Smooth muscle cell (in vitro differentiated cells): ENCODE results near the gene MMP2. TPM values are rescaled to one million over a fixed set of nuclear protein-coding genes. Genes with fewer than 3 reads are reported as not detected.
A peak's percentile ranks its signal among the peaks of the same experiment; 100 is the strongest.

Experiments used
- DNase-seq: peaks from one replicate; lab custom pipeline; 2025; ENCODE audit not compliant: unreplicated experiment; lab: John Stamatoyannopoulos, UW
- H2AFZ ChIP-seq: fragments of 200-600 bp; sonication (generic); 2 replicates; pipeline ENCODE4 v1.6.0; 2016; ENCODE audit warnings: antibody characterized with exemption, low read depth, mild to moderate bottlenecking
- H3F3A ChIP-seq: fragments of 200-600 bp; sonication (generic); 2 replicates; pipeline ENCODE4 v1.6.0; 2017; ENCODE audit warnings: antibody characterized with exemption, low read depth
- H3K27ac ChIP-seq: fragments of 200-600 bp; sonication (generic); 2 replicates; pipeline ENCODE4 v1.5.1; 2016; ENCODE audit warnings: low read depth, mild to moderate bottlenecking
- H3K27me3 ChIP-seq: fragments of 200-600 bp; sonication (generic); 2 replicates; pipeline ENCODE4 v1.6.1; 2016; ENCODE audit warnings: low read depth, mild to moderate bottlenecking
- H3K36me3 ChIP-seq: fragments of 200-600 bp; sonication (generic); 2 replicates; pipeline ENCODE4 v1.5.1; 2016; ENCODE audit warnings: low read depth
- H3K4me1 ChIP-seq: fragments of 200-600 bp; sonication (generic); 2 replicates; pipeline ENCODE4 v1.5.1; 2016; ENCODE audit warnings: low read depth
- H3K4me2 ChIP-seq: fragments of 200-600 bp; sonication (generic); 2 replicates; pipeline ENCODE4 v1.6.0; 2016; ENCODE audit warnings: mild to moderate bottlenecking
- H3K4me3 ChIP-seq: fragments of 200-600 bp; sonication (generic); 2 replicates; pipeline ENCODE4 v1.5.1; 2016; ENCODE audit warnings: mild to moderate bottlenecking
- H3K79me2 ChIP-seq: fragments of 200-600 bp; sonication (generic); 2 replicates; pipeline ENCODE4 v1.6.0; 2016; ENCODE audit warnings: low read depth, mild to moderate bottlenecking
- H3K9ac ChIP-seq: fragments of 200-600 bp; sonication (generic); 2 replicates; pipeline ENCODE4 v1.6.0; 2016; ENCODE audit warnings: low read depth
- H3K9me3 ChIP-seq: fragments of 200-600 bp; sonication (generic); replicated peaks from 2 replicates; pipeline ENCODE4 v1.5.1; 2016; ENCODE audit warnings: low read depth
- H4K20me1 ChIP-seq: fragments of 200-600 bp; sonication (generic); 2 replicates; pipeline ENCODE4 v1.6.0; 2016; ENCODE audit warnings: low read depth
- WGBS: methylation state at CpG from one replicate; pipeline ENCODE4 v1.1.7; 2016; ENCODE audit warnings: low lambda C conversion rate; 5-methylcytosine and 5-hydroxymethylcytosine counted together
- polyA plus RNA-seq: library from polyadenylated mRNA; unstranded; fragments of >200 nt; fragmentation: Nextera tagmentation; extraction: Ambion mirVana; gene quantifications from 2 replicates; pipeline ENCODE4 v1.2.1, GENCODE V29; 2016
- total RNA-seq: library from RNA; depleted of rRNA; stranded (reverse); fragments of >200 nt; gene quantifications from 2 replicates; pipeline ENCODE4 v1.2.3, GENCODE V29; 2014
- TF ChIP-seq, protein P1 (sequence below): fragments of 200-600 bp; sonication (generic); IDR thresholded peaks from 2 replicates; pipeline ENCODE4 v1.5.1; 2017; ENCODE audit warnings: borderline replicate concordance, mild to moderate bottlenecking, antibody characterized with exemption; ENCODE audit not compliant: insufficient read depth, poor library complexity, severe bottlenecking

MMP2 gene
- total and polyA plus RNA-seq, 2 experiments from 2014 or later, result 431 to 746 TPM

DNA sequence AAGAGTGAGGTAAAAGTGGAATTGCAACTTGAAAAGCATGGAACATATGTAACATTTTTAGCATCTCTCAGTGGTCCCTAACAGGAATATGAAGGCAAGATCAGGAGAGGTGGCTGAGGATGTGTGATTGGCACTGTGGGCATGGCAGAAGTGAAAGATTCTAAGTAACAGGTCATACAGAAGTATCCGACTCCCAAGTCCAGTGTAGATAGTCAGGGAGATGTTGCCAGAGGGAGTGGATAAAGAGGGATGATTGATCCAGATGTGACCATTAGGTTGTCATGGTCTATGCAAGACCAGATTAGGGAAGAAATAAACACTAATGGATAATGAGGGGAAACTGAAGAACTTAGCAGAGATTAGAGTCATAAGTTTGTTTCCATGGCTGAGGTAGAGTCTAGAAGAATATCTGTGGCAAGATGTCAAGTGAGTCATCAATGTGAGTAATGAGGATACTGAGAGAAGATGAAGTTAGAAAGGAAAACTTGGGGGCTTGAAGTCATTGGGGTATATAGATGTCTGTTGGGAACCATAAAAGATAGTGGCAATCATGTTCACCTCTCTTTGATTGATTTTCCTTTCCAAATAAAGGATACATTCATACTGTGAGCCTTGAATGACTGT, 63.6 kb downstream of the MMP2 start:
- peak overlapping the region; percentile 47 for H3K27ac ChIP-seq
- H4K20me1 ChIP-seq, result no peaks in the 10 kb centered on the region
- H3K9me3 ChIP-seq, result no peaks in the 10 kb centered on the region
- H3K4me1 ChIP-seq, result no peaks in the 10 kb centered on the region
- TF ChIP-seq, protein P1, sequence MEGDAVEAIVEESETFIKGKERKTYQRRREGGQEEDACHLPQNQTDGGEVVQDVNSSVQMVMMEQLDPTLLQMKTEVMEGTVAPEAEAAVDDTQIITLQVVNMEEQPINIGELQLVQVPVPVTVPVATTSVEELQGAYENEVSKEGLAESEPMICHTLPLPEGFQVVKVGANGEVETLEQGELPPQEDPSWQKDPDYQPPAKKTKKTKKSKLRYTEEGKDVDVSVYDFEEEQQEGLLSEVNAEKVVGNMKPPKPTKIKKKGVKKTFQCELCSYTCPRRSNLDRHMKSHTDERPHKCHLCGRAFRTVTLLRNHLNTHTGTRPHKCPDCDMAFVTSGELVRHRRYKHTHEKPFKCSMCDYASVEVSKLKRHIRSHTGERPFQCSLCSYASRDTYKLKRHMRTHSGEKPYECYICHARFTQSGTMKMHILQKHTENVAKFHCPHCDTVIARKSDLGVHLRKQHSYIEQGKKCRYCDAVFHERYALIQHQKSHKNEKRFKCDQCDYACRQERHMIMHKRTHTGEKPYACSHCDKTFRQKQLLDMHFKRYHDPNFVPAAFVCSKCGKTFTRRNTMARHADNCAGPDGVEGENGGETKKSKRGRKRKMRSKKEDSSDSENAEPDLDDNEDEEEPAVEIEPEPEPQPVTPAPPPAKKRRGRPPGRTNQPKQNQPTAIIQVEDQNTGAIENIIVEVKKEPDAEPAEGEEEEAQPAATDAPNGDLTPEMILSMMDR, result no peak
- H3K9ac ChIP-seq, result no peak overlapping the region
- no peak overlapping the region for H2AFZ ChIP-seq
- WGBS, result 77% methylated on average over 1 of the region's 1 CpG
- no peaks in the 10 kb centered on the region for H3K27me3 ChIP-seq
- no peak for DNase-seq
- H3K36me3 ChIP-seq, result no peaks in the 10 kb centered on the region
- H3K4me3 ChIP-seq, result no peak overlapping the region
- H3F3A ChIP-seq, result no peaks in the 10 kb centered on the region
- H3K4me2 ChIP-seq, result peak overlapping the region; percentile 18
- H3K79me2 ChIP-seq, result no peaks in the 10 kb centered on the region

DNA sequence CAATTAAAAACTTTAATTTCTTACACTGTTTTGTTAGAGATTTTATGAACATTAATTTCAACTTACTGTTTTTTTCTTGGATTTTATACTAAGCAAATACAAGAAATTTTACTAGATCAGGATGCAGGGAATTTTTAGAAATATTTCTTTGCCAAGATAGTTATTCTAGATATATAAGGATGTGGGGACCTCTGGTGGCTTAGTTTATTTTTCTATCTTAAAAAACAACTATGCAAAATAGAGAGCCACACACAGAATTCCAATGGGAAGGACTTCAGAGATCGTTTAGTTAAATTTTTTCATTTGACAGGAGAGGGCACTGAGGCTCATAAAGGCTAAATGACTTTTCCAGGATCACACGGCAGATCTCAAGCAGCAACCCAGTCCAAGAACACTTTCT, 64.5 kb downstream of the MMP2 start:
- H3K9ac ChIP-seq, result no peak overlapping the region
- peak overlapping the region; percentile 47 for H3K27ac ChIP-seq
- H3K4me2 ChIP-seq, result no peak overlapping the region
- no peaks in the 10 kb centered on the region for H4K20me1 ChIP-seq
- no peak overlapping the region for H3K4me3 ChIP-seq
- DNase-seq, result no peak
- no peaks in the 10 kb centered on the region for H3K9me3 ChIP-seq
- no peaks in the 10 kb centered on the region for H3K79me2 ChIP-seq
- TF ChIP-seq, protein P1, result peak; percentile 58
- no peak overlapping the region for H2AFZ ChIP-seq
- 49% methylated on average over 2 of the region's 2 CpGs for WGBS
- H3K36me3 ChIP-seq, result no peaks in the 10 kb centered on the region
- no peaks in the 10 kb centered on the region for H3K27me3 ChIP-seq
- H3F3A ChIP-seq, result no peaks in the 10 kb centered on the region
- H3K4me1 ChIP-seq, result no peaks in the 10 kb centered on the region

DNA sequence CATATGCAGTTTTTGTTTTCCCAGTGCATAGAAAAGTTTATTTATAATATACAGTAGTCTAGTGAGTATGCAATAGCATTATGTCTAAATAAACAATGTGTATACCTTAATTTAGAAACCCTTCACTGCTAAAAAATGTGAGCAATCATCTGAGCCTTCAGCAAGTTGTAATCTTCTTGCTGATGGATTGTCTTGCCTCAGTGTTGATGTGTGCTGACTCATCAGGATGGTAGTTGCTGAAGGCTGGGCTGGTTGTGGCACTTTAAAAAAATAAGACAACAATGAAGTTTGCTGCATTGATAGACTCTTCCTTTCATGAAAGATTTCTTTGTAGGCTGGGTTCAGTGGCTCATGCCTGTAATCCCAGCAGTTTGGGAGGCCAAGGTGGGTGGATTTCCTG, 73.6 kb downstream of the MMP2 start:
- Histone ChIP-seq H3K4me1 (no peaks in the 10 kb centered on the region), H3K9me3 (no peaks in the 10 kb centered on the region), H3F3A (no peaks in the 10 kb centered on the region), H3K4me2 (peak overlapping the region; percentile 43), H3K4me3 (no peak overlapping the region), H4K20me1 (no peaks in the 10 kb centered on the region), H3K9ac (no peak overlapping the region), H3K36me3 (peaks cover 5% of the 10 kb centered on the region), H3K27ac (peak overlapping the region; percentile 67), H2AFZ (no peak overlapping the region), H3K79me2 (no peaks in the 10 kb centered on the region), H3K27me3 (no peaks in the 10 kb centered on the region)
- DNase-seq, result no peak
- TF ChIP-seq, protein P1, result no peak

DNA sequence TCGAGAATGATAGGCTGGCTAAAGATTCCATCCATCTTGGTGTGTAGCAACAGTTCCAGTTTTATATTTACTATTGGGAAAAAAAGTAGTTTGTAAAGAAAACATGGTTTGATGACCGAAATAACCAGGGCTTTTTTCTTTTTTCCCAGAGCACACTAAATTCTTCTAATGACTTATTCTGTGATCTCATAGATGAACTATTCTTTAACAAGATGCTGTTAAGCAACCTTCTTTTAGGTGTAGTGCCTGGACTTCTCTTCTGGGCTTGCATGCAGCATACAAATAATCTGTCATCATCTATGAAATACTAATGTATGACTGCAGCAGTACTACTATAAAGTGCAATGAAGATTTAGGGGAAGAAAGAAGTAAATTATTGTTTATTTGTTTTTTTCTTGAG, 76.4 kb downstream of the MMP2 start:
- H3K36me3 ChIP-seq, result no peaks in the 10 kb centered on the region
- TF ChIP-seq, protein P1, result no peak
- no peak for DNase-seq
- H3K4me3 ChIP-seq, result no peak overlapping the region
- H3K4me1 ChIP-seq, result no peaks in the 10 kb centered on the region
- no peaks in the 10 kb centered on the region for H4K20me1 ChIP-seq
- H2AFZ ChIP-seq, result no peak overlapping the region
- no peaks in the 10 kb centered on the region for H3K27me3 ChIP-seq
- H3K4me2 ChIP-seq, result no peak overlapping the region
- no peaks in the 10 kb centered on the region for H3K79me2 ChIP-seq
- no peak overlapping the region for H3K9ac ChIP-seq
- H3K9me3 ChIP-seq, result no peaks in the 10 kb centered on the region
- 79% methylated on average over 2 of the region's 2 CpGs for WGBS
- H3K27ac ChIP-seq, result peak overlapping the region; percentile 32
- peaks cover 5% of the 10 kb centered on the region for H3F3A ChIP-seq
